Measurements from ENCODE around the gene AGAP1.
"Not testable (repeated sequence)": the region's sequence is repeated elsewhere in the genome, so short reads cannot be mapped to it uniquely, and the experiment has no call there.

The AGAP1 gene

GRCh38 chr2:235734688-235735231 lies 240.9 kb downstream of the AGAP1 start:
- no peak for DNase-seq (ENCODE audit: low read depth in 2 of 2)

- DNase-seq (ENCODE audit: low read depth in 2 of 2): no peak
Measured at GRCh38 chr2:235737396-235737795, 243.6 kb downstream of the AGAP1 start.

- no peak for DNase-seq (ENCODE audit: low read depth in 2 of 2)
Measured at GRCh38 chr2:235737840-235738239, 244.0 kb downstream of the AGAP1 start.

- DNase-seq (ENCODE audit: low read depth in 2 of 2): no peak
Measured at GRCh38 chr2:235739704-235740415, 246.0 kb downstream of the AGAP1 start.

GRCh38 chr2:235740821-235741220 lies 247.0 kb downstream of the AGAP1 start:
- DNase-seq (ENCODE audit: low read depth in 2 of 2): no peak

DNA sequence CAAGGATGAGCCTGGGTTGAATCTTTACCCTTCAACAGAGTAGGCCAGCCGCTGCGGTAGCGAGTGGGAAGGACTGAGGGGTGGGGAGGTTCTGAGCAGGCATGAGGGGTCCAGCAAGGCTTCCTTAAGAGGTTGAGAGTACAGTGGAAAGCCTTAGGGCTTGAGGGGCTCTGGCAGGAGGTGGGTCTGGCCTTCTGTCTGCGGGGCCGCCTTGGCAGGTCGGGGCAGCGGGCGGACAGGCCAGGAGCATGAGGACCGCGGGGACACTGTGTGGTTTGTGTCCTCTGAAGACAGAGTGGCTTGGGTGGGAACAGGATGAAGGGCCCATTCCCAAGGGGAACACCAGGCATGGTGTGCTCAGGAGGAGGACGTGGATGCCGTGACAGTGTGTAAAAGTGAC lies 250.3 kb downstream of the AGAP1 start:
- no peak for DNase-seq (ENCODE audit: low read depth in 2 of 2)

DNA sequence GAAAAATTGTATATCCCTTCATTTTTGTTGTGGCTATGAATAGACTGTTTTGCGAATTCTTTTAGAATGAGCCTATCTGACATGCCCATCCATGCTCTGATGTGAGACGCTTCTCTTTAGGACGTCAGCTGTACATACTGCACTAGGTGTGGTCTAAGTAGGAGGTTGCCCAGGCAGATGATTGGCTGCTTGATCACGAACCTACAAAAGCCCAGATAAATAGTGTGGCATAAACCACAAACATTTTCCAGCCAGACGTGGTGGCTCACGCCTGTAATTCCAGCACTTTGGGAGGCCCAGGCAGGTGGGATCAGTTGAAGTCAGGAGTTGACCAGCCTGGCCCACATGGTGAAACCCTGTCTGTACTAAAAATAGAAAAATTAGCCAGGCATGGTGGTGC lies 251.8 kb downstream of the AGAP1 start:
- no peak for DNase-seq (ENCODE audit: low read depth in 2 of 2)

DNA sequence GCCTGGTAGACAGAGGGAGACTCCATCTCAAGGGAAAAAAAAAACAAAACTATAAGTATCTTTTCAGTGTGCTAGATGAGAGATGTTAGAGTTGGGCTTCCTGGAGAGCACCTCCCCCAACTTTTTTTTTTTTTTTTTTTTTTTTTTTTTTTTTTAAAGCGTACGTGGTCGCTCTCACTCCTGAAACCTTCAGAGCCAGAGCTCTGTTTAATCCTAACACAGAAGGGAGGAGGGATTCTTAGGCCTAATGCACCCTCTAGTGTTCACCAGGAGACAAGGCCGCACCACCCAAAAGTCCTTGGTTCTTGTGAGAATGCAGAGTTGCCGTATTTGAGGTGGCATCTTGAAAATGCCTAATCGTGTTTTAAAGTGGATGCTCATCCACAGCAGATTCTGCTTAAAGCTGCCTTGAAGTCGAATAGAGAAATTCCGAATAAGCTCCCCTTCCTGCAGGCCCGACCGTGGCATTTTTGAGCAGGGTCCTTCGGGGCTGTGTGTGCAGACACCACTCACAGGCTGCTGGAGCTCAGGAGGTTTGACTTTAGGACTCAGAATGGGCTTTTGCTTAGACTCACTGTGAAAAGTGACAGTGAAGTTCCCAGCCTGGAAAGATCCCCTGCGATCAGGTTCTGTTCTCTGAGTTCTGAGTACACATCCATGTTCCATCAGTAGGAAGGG lies 252.6 kb downstream of the AGAP1 start:
- DNase-seq (ENCODE audit: low read depth in 2 of 2): no peak

GRCh38 chr2:235747001-235747785 lies 253.3 kb downstream of the AGAP1 start:
- DNase-seq (ENCODE audit: low read depth in 2 of 2): no peak

DNA sequence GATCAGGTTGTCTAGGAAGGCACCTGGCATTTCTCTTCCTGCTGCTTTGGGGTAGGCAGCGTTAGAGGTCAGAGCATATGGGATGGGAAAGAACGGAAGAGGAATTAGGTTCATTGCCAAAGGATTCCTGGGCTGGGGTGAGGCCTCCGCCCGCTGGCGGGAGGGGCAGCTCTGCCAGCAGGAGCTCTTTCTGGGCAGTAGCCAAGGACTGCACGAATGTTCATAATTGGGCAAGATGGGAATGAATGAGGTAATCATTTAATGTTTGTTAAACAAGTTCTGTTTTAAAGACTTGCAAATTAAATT lies 253.9 kb downstream of the AGAP1 start:
- DNase-seq (ENCODE audit: low read depth in 2 of 2): no peak

- DNase-seq (ENCODE audit: low read depth in 2 of 2): no peak
Measured at GRCh38 chr2:235749121-235749770, 255.4 kb downstream of the AGAP1 start.

DNA sequence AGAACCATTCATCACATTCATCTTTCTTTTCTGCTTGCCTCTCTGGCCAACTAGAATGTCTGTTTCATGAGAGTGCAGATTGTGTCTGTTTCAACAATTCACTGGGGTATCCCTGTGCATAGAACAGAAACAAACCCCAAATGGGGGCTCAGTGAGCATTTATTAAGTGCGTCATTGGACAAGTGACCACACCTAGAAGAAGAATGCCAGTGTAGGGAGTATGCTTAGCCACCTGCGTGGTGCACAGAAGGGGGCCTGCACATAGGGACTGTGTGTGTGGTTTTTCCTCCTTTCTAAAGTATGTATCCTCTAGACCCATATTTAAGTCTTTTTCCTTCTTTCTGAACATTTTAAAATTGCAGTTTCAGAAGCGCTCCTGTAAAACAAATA lies 255.9 kb downstream of the AGAP1 start:
- no peak for DNase-seq (ENCODE audit: low read depth in 2 of 2)

GRCh38 chr2:235752846-235753245 lies 259.0 kb downstream of the AGAP1 start:
- no peak for DNase-seq (ENCODE audit: low read depth in 2 of 2)

DNA sequence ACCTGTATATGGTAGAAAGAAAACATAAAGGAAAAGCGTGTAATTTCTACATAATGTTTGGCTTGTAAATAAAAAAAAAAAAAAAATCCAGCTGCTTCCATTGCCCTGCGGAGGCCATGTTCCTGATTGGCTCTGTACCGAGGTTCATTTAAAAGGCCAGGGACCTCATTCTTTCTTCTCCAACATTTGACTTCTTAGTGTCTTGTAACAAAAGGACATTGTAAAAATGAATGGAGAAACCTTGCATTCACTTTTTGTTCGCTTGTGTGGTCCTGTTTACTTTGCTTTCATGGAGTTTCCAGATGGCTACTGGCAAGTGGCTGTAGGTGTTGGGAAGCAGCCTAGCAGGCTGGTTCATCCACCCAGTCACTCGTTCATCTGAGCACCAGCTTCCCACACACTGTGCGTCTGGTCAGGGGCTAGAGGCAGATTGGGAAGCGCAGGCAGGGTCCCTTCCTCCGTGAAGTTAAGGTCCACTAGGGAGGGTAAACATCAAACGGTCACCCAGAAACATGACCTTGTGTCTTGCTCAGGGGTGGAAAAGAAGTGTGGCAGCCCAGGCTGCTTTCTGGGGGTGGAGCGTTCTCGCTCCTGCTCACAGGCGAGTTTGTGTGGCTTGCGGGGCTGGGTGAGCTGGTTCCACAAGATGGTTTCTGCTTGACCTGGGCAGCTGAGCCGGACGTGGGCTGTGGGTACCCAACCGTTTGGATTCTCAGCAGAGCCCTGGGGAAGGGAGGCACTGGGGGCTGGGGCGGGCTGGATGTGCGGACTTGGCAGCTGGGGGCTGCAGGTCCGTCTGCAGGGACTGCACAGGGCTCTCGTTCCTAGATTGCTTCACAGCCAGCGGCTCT lies 260.7 kb downstream of the AGAP1 start:
- DNase-seq (ENCODE audit: low read depth in 2 of 2): no peak

DNA sequence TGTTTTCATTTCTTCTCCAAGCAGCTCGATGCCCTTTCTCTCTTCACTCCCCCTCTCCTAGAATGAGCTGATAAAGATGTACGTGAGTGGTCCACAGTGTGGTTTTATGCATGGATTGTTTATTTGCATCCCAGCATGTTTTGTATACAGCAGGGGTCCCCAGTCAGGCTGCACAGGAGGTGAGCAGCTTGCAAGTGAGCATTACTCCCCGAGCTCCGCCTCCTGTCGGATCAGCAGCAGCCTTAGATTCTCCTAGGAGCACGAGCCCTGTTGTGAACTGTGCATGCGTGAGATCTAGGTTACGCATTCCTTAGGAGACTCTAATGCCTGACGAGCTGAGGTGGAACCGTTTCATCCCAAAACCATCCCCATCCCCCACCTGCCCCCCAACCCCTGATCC lies 262.6 kb downstream of the AGAP1 start:
- DNase-seq (ENCODE audit: low read depth in 2 of 2): no peak

DNA sequence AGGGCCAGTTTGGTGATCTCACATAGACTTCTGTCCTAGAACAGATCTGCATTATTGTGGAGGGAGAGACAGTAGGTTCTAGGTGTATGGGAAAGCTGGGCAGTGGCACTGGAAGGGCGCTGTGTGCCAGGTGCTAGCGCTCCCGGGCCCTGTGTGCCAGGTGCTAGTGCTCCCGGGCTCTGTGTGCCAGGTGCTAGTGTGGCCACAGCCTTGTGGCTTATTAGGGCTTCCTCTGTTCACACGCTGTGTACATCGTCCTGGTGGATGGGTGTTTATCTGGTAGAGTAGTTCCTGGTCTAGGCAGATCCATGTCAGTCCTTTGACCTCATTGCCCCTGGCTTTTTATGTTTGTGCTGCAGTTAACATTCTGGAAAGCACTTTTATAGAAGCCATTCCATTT lies 263.4 kb downstream of the AGAP1 start:
- DNase-seq (ENCODE audit: low read depth in 2 of 2): no peak

- DNase-seq (ENCODE audit: low read depth in 2 of 2): no peak
Measured at GRCh38 chr2:235757640-235758039, 263.8 kb downstream of the AGAP1 start.

- DNase-seq (ENCODE audit: low read depth in 2 of 2): no peak
Measured at GRCh38 chr2:235762832-235763598, 269.2 kb downstream of the AGAP1 start.

GRCh38 chr2:235763816-235764215 lies 270.0 kb downstream of the AGAP1 start:
- no peak for DNase-seq (ENCODE audit: low read depth in 2 of 2)

GRCh38 chr2:235764478-235764877 lies 270.6 kb downstream of the AGAP1 start:
- DNase-seq (ENCODE audit: low read depth in 2 of 2): not testable (repeated sequence)

Measured in stimulated activated CD4-positive, alpha-beta T cell treated with anti-CD3 and anti-CD28 coated beads, Interleukin-1b, Interleukin-23, amount 100 ng/mL, for 4 hours (primary cell).